GM12891 (cell line): Measurements from ENCODE around the gene CTNNA2.

Source experiments
- POLR2A ChIP-seq: IDR thresholded peaks from 2 replicates; pipeline ENCODE4 v1.6.1; 2011; ENCODE audit warnings: low read depth, low read length, control low read depth
- POLR2AphosphoS5 ChIP-seq: IDR thresholded peaks from 2 replicates; pipeline ENCODE4 v1.6.1; 2011; ENCODE audit warnings: low read depth, low read length, control low read depth
- POU2F2 ChIP-seq: IDR thresholded peaks from 2 replicates; pipeline ENCODE4 v1.6.1; 2011; ENCODE audit warnings: low read depth, mild to moderate bottlenecking, control low read depth, low read length, moderate library complexity
- TAF1 ChIP-seq: IDR thresholded peaks from 2 replicates; pipeline ENCODE4 v1.6.1; 2011; ENCODE audit warnings: low read depth, low read length, control low read depth

DNA sequence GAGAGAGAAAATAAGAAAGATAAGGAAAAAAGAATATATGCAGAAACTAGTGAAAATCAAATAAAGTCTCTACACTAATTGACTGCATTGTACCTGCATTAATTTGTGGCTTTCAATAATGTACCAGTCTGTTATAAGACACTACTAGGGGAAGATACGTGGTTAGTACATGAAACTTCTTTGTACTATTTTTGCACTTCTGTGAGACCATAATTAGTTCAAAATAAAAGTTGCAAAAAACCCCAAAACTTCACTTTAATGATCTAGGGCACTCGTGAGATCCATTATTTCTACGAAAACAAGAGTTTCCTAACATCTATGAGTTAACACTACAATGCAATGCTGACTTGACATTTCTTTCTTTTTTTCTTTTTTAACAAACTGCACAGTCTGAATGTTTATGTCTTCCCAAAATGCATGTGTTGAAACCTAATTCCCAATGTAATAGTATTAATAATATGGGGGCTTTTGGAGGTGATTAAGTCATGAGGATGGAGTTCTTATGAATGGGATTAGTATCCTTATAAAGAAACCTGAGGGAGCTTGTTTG, 954.5 kb downstream of the CTNNA2 start:
- TF ChIP-seq POLR2A (no peak), POU2F2 (no peak), TAF1 (no peak), POLR2AphosphoS5 (no peak)
